DMS153 treated with DMSO at 0.1 percent for 48 hours (cell line): ENCODE results near the gene NKRF.
A peak's percentile ranks its signal among the peaks of the same experiment; 100 is the strongest.

Experiments
- DNase-seq: peaks from one replicate; lab custom pipeline; 2025; ENCODE audit not compliant: unreplicated experiment; lab: John Stamatoyannopoulos, UW

NKRF gene

GRCh38 chrX:119617517-119618164 is 11.4 kb upstream of the NKRF start:
- DNase-seq = no peak

- DNase-seq = no peak
These were observed 8.6 kb upstream of the NKRF start for GRCh38 chrX:119614776-119615175.

- no peak for DNase-seq
These were observed 780 bp upstream of the NKRF start for GRCh38 chrX:119607018-119607389.

GRCh38 chrX:119605464-119606279 is 552 bp downstream of the NKRF start:
- no peak for DNase-seq

- DNase-seq = no peak
These were observed 1.3 kb downstream of the NKRF start for GRCh38 chrX:119604766-119605463.

GRCh38 chrX:119602701-119603255 is 3.4 kb downstream of the NKRF start:
- DNase-seq = no peak

- DNase-seq = no peak
These were observed 16.4 kb downstream of the NKRF start for GRCh38 chrX:119589810-119590209.

GRCh38 chrX:119583431-119584059 is 22.7 kb downstream of the NKRF start:
- no peak for DNase-seq

- DNase-seq = no peak
These were observed 26.8 kb downstream of the NKRF start for GRCh38 chrX:119579414-119579813.

GRCh38 chrX:119574394-119575266 is 31.6 kb downstream of the NKRF start, which contains the start of gene UBE2A:
TSS of gene UBE2A (plus strand) at chrX:119574563. CDS start at chrX:119574712, 149 bp downstream.
- peak; percentile 28 for DNase-seq

GRCh38 chrX:119573840-119574393 is 32.3 kb downstream of the NKRF start:
- no peak for DNase-seq

- DNase-seq = no peak
These were observed 33.0 kb downstream of the NKRF start for GRCh38 chrX:119573222-119573621.

GRCh38 chrX:119570351-119570835 is 35.8 kb downstream of the NKRF start:
- DNase-seq = no peak

- DNase-seq = peak; percentile 54
These were observed 41.0 kb downstream of the NKRF start, which contains the start of gene STEEP1 for GRCh38 chrX:119565107-119565663. TSS of gene STEEP1 (minus strand) at chrX:119565409. CDS start at chrX:119565355, 54 bp downstream.

GRCh38 chrX:119552508-119552907 is 53.7 kb downstream of the NKRF start:
- DNase-seq = no peak

GRCh38 chrX:119549327-119550016 is 56.8 kb downstream of the NKRF start:
- no peak for DNase-seq

GRCh38 chrX:119541188-119541587 is 65.0 kb downstream of the NKRF start:
- no peak for DNase-seq

GRCh38 chrX:119539872-119540271 is 66.4 kb downstream of the NKRF start:
- DNase-seq = no peak
